Measurements from ENCODE around the gene CNIH2. TPM values are rescaled to one million over a fixed set of nuclear protein-coding genes. Genes with fewer than 3 reads are reported as not detected.

Gene CNIH2
- total and polyA plus RNA-seq, 2 of the 8 experiments (the other 6 are each of a cell fraction or from before 2014, with no cell fraction given) = 12.5 to 15.8 TPM

- Histone ChIP-seq H3K79me2 (ENCODE audit: control insufficient read depth in 1 of 2, insufficient read depth in 2 of 2, low read length in 2 of 2) (no peaks in the 10 kb centered on the region), H2AFZ (ENCODE audit: low read length) (no peak within 1 kb of the TSS), H2BK12ac (ENCODE audit: low read depth, low read length) (peak within 1 kb of the TSS; percentile 98), H2BK5ac (ENCODE audit: low read depth, low read length) (peak within 1 kb of the TSS; percentile 85), H3K23me2 (ENCODE audit: low read depth, low read length) (peaks cover 9% of the 10 kb centered on the region), H3K23ac (ENCODE audit: insufficient read length) (no peak within 1 kb of the TSS), H3K56ac (replicated peaks; ENCODE audit: insufficient read length, low read depth, low read length) (peak within 1 kb of the TSS; percentile 7), H2AK5ac (ENCODE audit: low read depth, low read length) (peak within 1 kb of the TSS; percentile 90; the same call in 1 of the 2 replicates), H2BK20ac (ENCODE audit: low read length) (peak within 1 kb of the TSS; percentile 93), H2BK120ac (replicated peaks; ENCODE audit: low read depth, low read length) (peak within 1 kb of the TSS; percentile 78), H4K20me1 (replicated peaks in 1 of 2; ENCODE audit: control insufficient read depth in 1 of 2, insufficient read depth in 2 of 2, low read length in 2 of 2) (no peaks in the 10 kb centered on the region), H4K91ac (replicated peaks; ENCODE audit: insufficient read length, low read length) (peak within 1 kb of the TSS; percentile 98), H3K9me3 (ENCODE audit: insufficient read depth in 2 of 2, low read depth in 1 of 2, low read length in 1 of 2) (no peaks in the 10 kb centered on the region), H3K4me2 (ENCODE audit: insufficient read depth in 1 of 2, low read depth in 2 of 2, low read length in 2 of 2) (peak within 1 kb of the TSS; percentile 49 to 69), H3K27me3 (replicated peaks in 1 of 4; ENCODE audit: control insufficient read depth in 3 of 4, extremely low read depth in 1 of 4, insufficient read depth in 3 of 4, low read length in 3 of 4) (peaks cover 0 to 5% (median 0%) of the 10 kb centered on the region in 4 experiments; a peak in 3 of 7 replicates), H3K4ac (replicated peaks; ENCODE audit: insufficient read length, low read depth, low read length) (peak within 1 kb of the TSS; percentile 95), H3K36me3 (ENCODE audit: control insufficient read depth in 2 of 4, insufficient read depth in 4 of 4, low read length in 3 of 4) (no peaks in the 10 kb centered on the region), H3K9ac (replicated peaks in 1 of 4; ENCODE audit: extremely low read depth in 1 of 4, low read depth in 3 of 4, low read length in 3 of 4) (peak within 1 kb of the TSS in 2 of 4 experiments; percentile 22 to 39; a peak in 3 of 7 replicates), H3K14ac (ENCODE audit: insufficient read length) (no peak within 1 kb of the TSS), H3K18ac (ENCODE audit: extremely low read depth, low read length) (peak within 1 kb of the TSS; percentile 78), H3K27ac (ENCODE audit: low read depth, low read length) (peak within 1 kb of the TSS; percentile 32; the same call in 1 of the 2 replicates), H4K5ac (ENCODE audit: insufficient read length, low read depth, low read length) (peak within 1 kb of the TSS; percentile 5), H2BK15ac (ENCODE audit: low read length) (peak within 1 kb of the TSS; percentile 92), H3K4me1 (replicated peaks in 1 of 4; ENCODE audit: control insufficient read depth in 3 of 4, insufficient read depth in 4 of 4, low read length in 3 of 4) (peaks cover 9 to 28% (median 20%) of the 10 kb centered on the region in 4 experiments), H4K8ac (ENCODE audit: extremely low read depth, insufficient read depth, low read length) (peak within 1 kb of the TSS; percentile 71), H3K4me3 (ENCODE audit: extremely low read depth in 1 of 4, insufficient read depth in 2 of 4, low read depth in 3 of 4, low read length in 4 of 4) (peak within 1 kb of the TSS in 1 of 4 experiments; percentile 40; a peak in 1 of 8 replicates), H3K79me1 (ENCODE audit: low read depth, low read length) (no peaks in the 10 kb centered on the region)
- WGBS, 2 experiments (ENCODE audit: extremely low coverage in 1 of 2, insufficient coverage in 1 of 2, insufficient read length in 1 of 2, insufficient replicate concordance in 2 of 2, low coverage in 1 of 2, low lambda C conversion rate in 2 of 2, missing lambda C conversion rate in 1 of 2) = 37% methylated on average over 12 of the region's 29 CpGs; no CpG with 5 or more reads in 1 of the 2 experiments
- FAIRE-seq (no peak), DNase-seq (ENCODE audit: low read depth in 1 of 2, low spot score in 2 of 2) (no peak)
- POLR2A ChIA-PET (ENCODE audit: partially characterized antibody) = interaction anchor here (0.8 to 3.5 kb wide), 12 partner anchors 10 to 122 kb away, joined by 3 to 19 read pairs (median 6); partner anchors contain the start of genes BRMS1, MRPL11, RIN1 and YIF1A
- CTCF ChIA-PET (ENCODE audit: partially characterized antibody) = interaction anchor here (0.7 to 11.7 kb wide), 9 partner anchors 10 to 105 kb away, joined by 3 to 242 read pairs (median 5); partner anchors contain the start of gene RIN1
- TF ChIP-seq EGR1 (IDR thresholded peaks at IDR 0.05; ENCODE audit: borderline replicate concordance, low read depth, low read length) = no peak
- no peak for TF ChIP-seq KDM4A (IDR thresholded peaks at IDR 0.05; ENCODE audit: low read depth, low read length, severe bottlenecking)
- peak; percentile 40 for TF ChIP-seq CTBP2 (IDR thresholded peaks at IDR 0.05; ENCODE audit: borderline replicate concordance, insufficient read depth, insufficient read length, low read length)
- TF ChIP-seq GABPA (IDR thresholded peaks at IDR 0.05; ENCODE audit: borderline replicate concordance, insufficient read depth, low read length) = 0 out of 2 replicates have a peak, but pooled peaks have one; percentile 22
Observed at GRCh38 chr11:66316849-66317251, 38.9 kb downstream of the CNIH2 start, which contains the start of gene CD248. Gene CD248, minus strand, starts transcription at chr11:66317044. Its CDS starts 17 bp downstream, at chr11:66317027.

Data from H1 (cell line).